ENCODE data around the gene PRKG1.

GRCh38 chr10:51649064-51649463 is 574.8 kb downstream of the PRKG1 start:
- TF ChIP-seq CTCF (IDR thresholded peaks at IDR 0.05) = no peak
- TF ChIP-seq NFYB (CRISPR knock-in tag; conservative IDR thresholded peaks at IDR 0.05; ENCODE audit: low read depth) = no peak
- no peak for TF ChIP-seq CBFB (CRISPR knock-in tag; IDR thresholded peaks at IDR 0.05; ENCODE audit: low read depth)
- no peak for TF ChIP-seq MLX (CRISPR knock-in tag; IDR thresholded peaks at IDR 0.05)
- no peak for TF ChIP-seq ELF4 (CRISPR knock-in tag; IDR thresholded peaks at IDR 0.05; ENCODE audit: low read depth)
- no peak for TF ChIP-seq PREB (CRISPR knock-in tag; IDR thresholded peaks at IDR 0.05; ENCODE audit: borderline replicate concordance)
- TF ChIP-seq NFE2L1 (CRISPR knock-in tag; IDR thresholded peaks at IDR 0.05) = no peak
- TF ChIP-seq ZBTB21 (CRISPR knock-in tag; IDR thresholded peaks at IDR 0.05; ENCODE audit: borderline replicate concordance) = no peak
- TF ChIP-seq MXD4 (CRISPR knock-in tag; IDR thresholded peaks at IDR 0.05; ENCODE audit: borderline replicate concordance) = no peak

Data from WTC11 (cell line).